GM19395 (cell line): ENCODE results near the gene AMN1.
A peak's percentile ranks its signal among the peaks of the same experiment; 100 is the strongest.
"Not testable (repeated sequence)": the region's sequence is repeated elsewhere in the genome, so short reads cannot be mapped to it uniquely, and the experiment has no call there.

Experiments used
- ATAC-seq: cut with Tn5 transposase; IDR thresholded peaks from one replicate; pipeline ENCODE4 v1.9.1; 2021; ENCODE audit warnings: mild to moderate bottlenecking, moderate library complexity; ENCODE audit not compliant: unreplicated experiment

The AMN1 gene

GRCh38 chr12:31733549-31734432, 5.0 kb upstream of the AMN1 start:
- not testable (repeated sequence) for ATAC-seq

- ATAC-seq = no peak
These were observed 4.2 kb upstream of the AMN1 start for GRCh38 chr12:31732926-31733548.

- ATAC-seq = not testable (repeated sequence)
These were observed 2.4 kb upstream of the AMN1 start for GRCh38 chr12:31731203-31731602.

DNA sequence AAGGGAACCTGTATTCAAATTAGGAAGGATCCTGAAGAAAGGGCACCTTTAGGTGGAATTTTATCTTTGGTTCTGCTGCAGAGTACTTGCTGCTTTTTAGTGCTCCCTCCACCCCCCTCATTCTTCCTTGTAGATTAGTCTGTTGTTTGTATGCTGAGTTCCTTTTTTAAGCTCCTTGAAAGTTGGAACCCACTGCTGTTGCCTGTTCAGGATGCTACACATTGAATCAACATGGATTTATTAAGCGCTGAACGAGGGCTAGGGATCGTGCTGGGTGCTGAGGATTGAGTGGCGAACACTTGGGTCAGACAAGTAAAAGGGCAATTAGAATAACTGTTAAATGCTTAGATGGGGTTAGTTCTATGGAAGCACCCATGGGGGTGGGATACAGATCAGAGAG, 884 bp upstream of the AMN1 start:
- no peak for ATAC-seq

- ATAC-seq = peak; percentile 10
These were observed 418 bp downstream of the AMN1 start for GRCh38 chr12:31728289-31728916.

DNA sequence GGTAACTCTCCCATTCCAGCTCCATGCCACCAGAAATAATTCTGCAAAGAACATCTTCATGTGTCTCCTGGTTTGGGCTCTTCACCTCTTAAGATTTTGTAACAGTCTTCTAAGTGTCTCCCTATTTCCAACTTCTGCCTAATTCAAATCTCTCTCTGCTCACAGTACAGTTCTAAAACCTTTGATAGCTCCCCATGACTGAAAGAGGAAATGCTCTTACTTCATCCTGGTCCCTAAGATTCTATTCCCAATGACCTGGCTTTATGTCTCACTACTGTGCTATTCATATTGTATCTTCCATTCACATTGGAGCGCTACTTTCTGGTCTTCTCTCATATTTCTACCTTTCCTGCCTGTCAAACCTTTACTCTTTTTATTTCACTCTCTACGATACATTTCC, 1.6 kb downstream of the AMN1 start:
- ATAC-seq = no peak

- ATAC-seq = no peak
These were observed 2.2 kb downstream of the AMN1 start for GRCh38 chr12:31726575-31726974.

- no peak for ATAC-seq
These were observed 4.3 kb downstream of the AMN1 start for GRCh38 chr12:31724557-31724956.

- ATAC-seq = no peak
These were observed 6.2 kb downstream of the AMN1 start for GRCh38 chr12:31722580-31722979.

- ATAC-seq = not testable (repeated sequence)
These were observed 10.2 kb downstream of the AMN1 start for GRCh38 chr12:31718542-31719198.

DNA sequence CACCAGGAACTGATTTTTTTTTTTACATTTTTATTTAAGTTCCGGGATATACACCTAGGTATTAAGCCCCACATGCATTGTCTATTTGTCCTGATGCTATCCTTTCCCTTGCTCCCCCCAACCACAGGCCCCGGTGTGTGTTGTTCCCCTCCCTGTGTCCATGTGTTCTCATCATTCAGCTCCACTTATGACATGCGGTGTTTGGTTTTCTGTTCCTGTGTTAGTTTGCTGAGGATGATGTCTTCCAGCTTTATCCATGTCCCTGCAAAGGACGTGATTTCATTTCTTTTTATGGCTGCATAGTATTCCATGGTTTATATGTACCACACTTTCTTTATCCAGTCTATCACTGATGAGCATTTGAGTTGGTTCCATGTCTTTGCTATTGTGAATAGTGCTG, 11.8 kb downstream of the AMN1 start:
- not testable (repeated sequence) for ATAC-seq

GRCh38 chr12:31715283-31715825, 13.5 kb downstream of the AMN1 start:
- peak; percentile 96 for ATAC-seq

DNA sequence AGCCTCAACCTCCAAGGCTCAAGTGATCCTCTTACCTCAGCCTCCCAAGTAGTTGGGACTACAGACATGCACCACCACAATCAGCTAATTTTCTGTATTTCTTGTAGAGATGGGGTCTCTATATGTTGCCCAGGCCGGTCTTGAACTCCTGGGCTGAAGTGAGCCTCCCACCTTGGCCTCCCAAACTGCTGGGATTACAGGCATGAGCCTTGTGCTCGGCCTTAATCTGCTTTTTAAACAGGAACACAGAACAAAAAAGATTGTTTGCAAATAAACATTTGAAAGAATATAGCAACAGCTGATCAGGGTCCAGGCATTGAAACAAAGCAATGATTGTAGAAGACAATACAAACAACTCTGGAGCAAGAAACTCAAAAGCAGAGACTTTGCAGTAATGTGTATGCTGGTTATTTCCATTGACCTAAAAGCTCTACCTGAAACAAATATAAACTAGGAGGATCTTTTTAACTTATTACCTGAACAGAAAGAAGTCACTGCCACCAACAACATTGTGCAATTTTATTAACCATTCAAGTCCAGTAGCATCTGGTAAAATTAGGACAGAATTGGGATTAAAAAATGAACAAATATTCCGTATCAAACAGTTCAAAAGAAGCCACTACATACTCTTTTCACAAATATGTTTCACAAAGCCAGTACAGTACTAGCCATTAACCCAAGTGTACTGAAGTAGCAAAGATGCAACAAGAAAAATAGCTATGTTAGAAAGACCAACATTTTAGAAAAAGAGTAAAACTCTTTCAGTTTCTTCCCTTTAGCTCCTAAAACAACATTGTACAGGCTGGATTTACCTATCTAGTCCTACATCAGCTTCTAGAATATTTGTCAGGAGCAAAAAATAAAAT, 14.2 kb downstream of the AMN1 start:
- peak; percentile 43 for ATAC-seq

DNA sequence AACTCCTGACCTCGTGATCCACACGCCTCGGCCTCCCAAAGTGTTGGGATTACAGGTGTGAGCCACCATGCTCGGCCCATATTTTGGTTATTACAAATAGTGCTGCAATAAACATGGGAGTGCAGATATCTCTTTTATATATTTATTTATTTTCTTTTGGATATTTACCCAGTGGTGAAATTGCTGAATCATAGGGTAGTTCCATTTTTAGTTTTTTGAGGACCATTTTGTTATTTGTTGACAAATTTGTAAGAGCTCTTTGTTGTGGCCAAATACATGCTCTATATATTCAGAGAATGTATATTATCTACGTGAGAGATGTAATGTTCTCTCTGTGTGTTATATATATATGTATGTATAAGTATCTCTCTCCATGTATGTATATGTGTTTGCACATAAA, 15.9 kb downstream of the AMN1 start:
- ATAC-seq = no peak

GRCh38 chr12:31710021-31710818, 18.6 kb downstream of the AMN1 start:
- no peak for ATAC-seq

DNA sequence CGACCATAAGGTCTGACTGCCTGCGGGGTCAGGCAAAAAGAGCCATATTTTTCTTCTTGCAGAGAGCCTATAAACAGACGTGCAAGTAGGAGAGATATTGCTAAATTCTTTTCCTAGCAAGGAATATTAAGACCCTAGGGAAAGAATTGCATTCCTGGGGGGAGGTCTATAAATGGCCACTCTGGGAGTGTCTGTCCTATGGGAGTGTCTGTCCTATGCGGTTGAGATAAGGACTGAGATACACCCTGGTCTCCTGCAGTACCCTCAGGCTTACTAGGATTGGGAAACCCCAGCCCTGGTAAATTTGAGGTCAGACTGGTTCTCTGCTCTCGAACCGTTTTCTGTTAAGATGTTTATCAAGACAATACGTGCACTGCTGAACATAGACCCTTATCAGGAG, 20.7 kb downstream of the AMN1 start:
- ATAC-seq = not testable (repeated sequence)

DNA sequence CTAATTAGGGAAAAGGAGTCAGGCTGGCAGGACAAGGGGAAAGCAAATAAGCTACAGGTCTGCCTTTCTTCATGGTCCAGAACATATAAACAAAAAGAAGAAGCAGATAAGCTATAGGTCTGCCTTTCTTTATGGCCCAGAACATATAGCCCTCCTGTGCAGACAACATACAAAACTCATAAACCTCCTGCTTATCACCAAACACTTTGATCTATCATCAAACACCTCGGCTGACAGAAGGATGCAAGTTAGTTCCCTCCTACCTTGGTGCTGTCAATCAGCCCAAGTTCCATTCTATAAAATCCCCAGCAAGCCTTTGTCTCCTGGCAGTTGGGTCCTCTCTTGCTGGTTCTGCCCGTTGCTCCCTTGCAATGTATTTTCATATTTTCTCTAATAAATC, 23.2 kb downstream of the AMN1 start:
- ATAC-seq = no peak

DNA sequence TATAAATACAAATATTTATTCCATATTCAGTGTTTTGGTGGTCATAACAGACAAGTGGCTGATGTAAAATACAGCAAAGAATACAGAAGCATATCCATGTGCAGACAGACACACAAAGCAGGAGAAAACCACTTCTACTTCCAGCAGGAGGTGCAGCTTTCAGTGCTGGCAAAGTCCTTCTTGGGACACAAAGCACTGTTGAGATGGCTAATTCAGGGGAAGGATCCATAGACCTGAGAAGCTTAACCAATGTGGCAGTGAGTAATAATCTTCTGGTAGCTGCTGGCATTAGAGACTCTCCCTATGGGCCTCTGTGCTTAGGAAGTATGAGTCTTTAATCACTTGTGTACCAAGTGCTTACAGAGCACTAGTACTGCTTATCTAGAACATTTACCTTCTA, 26.8 kb downstream of the AMN1 start:
- ATAC-seq = no peak

DNA sequence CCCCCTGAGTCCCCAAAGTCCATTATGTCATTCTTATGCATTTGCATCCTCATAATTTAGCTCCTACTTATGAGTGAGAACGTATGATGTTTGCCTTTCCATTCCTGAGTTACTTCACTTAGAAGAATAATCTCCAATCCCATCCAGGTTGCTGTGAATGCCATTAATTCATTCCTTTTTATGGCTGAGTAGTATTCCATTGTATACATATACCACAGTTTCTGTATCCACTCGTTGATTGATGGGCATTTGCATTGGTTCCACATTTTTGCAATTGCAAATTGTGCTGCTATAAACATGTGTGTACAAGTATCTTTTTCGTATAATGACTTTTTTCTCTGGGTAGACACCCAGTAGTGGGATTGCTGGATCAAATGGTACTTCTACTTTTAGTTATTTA, 38.9 kb downstream of the AMN1 start:
- ATAC-seq = not testable (repeated sequence)
